Stromal cell of bone marrow (primary cell): Measurements from ENCODE around the gene CASP9.

ENCODE experiments used
- DNase-seq: peaks from one replicate; pipeline ENCODE4 v3.0.0-alpha.2; 2012; ENCODE audit warnings: low read depth

CASP9 gene

DNA sequence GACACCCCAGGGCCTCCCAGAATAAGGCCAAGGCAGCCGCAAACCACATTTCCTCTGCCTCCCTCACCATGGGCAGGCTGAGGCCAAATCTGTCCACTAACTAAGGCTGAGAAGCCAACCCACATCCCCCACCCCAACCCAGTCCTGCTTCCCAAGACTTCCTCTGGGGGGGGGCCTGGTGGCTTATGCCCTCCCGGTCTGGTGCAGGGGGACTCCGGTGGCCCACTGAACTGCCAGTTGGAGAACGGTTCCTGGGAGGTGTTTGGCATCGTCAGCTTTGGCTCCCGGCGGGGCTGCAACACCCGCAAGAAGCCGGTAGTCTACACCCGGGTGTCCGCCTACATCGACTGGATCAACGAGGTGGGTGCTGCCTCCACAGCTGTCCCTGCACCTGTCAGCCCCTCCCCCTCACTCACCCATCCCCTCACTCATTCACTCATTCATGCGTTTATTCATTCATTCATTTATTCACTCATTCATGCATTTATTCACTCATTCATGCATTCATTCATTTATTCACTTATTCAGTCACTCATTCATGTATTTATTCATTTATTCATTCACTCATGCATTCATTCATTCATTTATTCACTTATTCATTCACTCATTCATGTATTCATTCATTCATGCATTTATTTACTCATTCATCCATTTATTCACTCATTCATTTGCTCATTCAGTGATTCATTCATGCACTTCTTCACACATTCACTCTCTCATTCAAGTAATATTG, 78.5 kb downstream of the CASP9 start:
- DNase-seq, result no peak

- DNase-seq, result no peak
Measured at GRCh38 chr1:15444468-15445389, 79.3 kb downstream of the CASP9 start.

GRCh38 chr1:15443281-15443680, 80.7 kb downstream of the CASP9 start:
- no peak for DNase-seq

DNA sequence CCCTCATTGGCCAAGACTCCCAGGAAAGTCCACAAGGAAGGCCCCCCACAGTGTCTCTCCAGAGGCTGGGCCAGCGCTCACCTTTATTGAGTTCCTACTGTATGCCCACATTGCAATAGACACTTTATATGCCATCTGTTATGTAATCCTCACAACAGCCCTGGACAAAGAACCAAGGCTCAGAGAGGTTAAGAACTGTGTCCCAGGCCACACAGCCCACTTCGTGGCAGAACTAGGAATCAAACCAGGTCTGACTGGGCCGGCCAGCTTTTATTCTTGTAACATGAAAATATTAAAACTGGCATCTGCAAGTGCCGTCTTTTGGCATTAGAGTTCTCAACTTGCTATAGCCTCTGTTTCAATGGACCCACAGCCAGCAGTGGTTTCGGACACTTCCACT, 81.3 kb downstream of the CASP9 start:
- DNase-seq, result no peak

DNA sequence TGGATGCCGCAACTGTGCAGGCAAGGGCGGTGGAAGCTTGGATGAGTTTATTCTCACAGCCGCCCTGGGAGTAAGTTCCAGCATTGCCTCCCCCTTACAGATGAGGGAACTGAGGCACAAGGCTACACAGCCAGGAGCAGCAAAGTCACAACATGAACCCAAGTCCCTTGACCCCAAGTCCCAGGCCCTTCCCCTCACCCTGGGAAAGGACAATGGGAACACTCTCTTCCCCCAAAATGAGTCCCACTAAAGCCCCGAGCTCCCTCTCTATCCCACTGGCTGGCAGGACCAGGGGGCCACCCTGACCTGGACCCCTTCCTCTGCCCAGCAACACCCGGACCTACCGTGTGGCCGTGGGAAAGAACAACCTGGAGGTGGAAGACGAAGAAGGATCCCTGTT, 81.9 kb downstream of the CASP9 start:
- DNase-seq, result no peak
